ENCODE results near the gene LILRB2.
"Not testable (repeated sequence)": the region's sequence is repeated elsewhere in the genome, so short reads cannot be mapped to it uniquely, and the experiment has no call there.

LILRB2 gene

DNA sequence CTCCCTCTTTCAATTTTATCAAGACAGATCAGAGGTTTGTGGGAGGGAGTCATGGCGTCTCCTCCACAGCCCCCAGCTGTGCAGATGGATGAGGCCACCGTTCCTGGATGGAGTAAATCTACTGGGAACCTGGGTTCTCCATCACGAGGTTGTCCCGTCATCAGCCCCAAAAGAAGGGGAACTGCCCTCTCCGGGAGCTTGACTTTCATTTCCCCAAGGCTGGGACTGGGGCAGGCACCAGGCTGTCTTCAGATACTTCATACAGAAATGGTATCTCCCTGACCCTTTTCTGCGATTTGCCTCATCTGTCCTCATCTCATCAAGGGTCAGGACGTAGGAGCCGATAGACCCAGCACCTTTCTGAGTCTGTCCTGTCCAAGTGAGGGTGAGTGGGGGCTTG is 9.8 kb downstream of the LILRB2 start:
- DNase-seq, result no peak

DNA sequence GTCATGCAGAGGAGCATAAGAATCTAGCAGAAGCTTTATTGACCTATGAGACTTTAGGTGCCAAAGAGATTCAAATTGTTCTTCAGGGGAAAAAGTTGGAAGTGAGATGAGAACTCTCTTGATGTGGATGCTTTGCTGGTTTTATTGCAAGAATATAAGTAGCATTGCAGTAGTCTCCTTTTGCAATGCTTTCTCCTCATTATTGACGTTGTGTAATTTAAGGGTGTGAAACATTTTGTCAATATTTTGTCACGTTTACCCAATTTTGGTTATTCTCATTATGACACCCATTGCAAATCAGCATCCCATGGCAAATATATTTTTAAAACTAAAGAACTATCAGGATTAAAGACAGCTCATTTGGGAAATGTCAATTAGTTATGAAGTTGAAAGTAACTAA is 12.0 kb downstream of the LILRB2 start:
- DNase-seq, result no peak

DNA sequence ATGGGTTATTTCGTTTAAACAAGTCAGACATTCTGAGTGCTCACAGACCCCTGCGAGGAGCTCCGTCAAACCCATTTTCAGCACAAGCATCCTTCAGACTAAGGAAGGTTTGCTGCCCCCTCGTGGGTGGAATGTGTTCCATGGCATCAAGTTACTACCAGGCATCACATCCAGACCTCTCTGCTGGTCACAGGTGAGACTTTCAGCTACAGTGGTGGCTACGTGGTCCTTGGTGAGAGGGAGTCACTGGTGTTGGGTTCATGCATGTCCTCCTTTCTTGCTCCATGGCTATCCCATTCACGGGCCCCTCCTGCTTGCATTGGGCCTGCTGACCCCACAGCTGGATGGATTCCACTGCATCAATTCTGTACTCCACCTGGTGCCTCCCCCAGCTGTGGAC is 14.8 kb downstream of the LILRB2 start:
- peak; percentile 90 for DNase-seq

DNA sequence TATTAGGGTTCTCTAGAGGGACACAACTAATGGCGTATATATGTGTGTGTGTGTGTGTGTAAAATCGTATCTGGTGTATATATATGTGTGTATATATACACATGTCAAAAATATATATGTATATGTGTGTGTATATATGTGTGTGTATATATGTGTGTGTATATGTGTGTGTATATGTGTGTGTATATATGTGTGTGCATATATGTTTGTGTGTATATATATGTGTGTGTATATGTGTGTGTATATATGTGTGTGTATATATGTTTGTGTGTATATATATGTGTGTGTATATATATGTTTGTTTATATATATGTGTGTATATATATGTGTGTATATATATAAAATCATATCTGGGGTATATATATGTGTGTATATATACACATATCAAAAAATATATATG is 18.4 kb downstream of the LILRB2 start:
- no peak for DNase-seq

DNA sequence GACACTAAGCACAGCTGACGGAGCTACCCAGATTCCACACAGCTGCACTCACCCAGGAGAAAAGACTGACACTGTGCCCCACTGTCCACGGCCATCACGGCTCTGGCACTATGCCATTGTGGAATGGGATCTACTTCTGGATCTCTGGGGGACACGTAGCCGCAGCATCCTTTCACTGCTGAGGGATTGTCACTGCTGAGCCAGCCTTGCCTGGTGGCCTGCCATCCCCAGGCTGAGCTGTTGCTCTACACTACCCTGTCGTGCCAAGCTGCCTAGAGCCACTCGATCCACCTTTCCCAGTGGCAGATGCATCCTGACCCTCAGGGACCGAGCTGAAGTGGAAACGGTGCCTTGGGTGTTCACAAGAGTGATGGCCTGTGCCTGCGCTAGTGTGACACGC is 18.8 kb downstream of the LILRB2 start:
- no peak for DNase-seq

DNA sequence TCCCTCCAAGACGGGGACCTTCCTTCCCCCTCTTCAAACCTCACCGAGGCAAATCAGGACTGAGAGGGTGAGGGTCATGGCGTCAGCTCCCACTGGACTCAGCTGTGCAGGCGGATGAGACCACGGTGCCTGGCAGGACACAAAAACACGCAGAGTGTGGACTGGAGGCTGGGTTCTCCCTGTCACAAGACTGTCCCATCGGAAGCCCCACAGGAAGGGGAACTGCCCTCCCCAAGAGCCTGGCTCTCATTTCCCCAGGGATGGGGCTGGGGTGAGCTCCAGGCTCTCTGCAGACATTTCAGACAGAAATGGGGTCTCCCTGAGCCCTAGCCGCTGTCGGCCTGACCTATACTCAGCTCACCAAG is 23.8 kb downstream of the LILRB2 start, which contains the start of gene LILRB5:
Gene LILRB5 (minus strand): TSS at position 158 of the 365 bp plus-strand sequence. CDS start 80 bp downstream, at position 78.
- no peak for DNase-seq

DNA sequence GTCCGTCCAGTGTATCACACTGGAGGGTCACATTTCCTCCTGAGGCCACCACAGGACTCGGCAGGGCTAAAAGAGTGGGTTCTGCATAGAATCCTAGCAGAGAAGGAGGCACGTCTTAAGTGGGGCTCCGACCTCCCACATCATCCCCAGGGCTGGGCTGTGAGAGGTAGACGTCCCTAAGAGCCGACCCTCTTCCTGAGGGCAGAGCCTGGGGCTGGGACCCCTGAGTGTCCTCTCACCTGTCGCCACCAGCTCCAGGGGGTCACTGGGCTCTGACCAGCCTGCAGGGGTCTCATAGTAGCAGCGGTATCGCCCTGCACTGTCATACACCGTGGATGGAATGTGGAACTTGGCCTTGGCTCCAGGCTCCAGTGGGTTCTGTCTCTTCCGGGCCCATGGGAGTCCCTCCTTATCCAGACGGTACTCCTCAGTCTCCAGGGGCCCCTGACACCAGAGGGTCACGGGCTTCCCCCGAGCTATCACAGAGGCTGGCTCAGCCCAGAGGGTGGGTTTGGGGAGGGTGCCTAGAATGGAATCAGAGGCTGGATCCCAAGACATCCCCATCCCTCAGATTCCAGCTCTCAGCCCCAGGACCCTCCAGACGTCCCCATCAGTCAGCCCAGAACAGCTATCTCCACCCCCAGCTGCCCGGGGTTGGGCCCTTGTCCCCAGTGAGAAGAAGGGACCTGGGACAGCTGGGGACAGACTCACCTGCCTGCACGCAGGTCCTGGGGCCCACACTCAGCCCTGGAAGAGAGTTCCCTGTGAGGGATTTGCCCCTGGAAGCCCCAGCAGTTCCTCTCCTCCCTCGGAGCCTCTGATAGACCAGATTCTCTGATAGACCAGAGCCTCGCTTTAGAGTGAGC is 24.4 kb downstream of the LILRB2 start:
- no peak for DNase-seq

DNA sequence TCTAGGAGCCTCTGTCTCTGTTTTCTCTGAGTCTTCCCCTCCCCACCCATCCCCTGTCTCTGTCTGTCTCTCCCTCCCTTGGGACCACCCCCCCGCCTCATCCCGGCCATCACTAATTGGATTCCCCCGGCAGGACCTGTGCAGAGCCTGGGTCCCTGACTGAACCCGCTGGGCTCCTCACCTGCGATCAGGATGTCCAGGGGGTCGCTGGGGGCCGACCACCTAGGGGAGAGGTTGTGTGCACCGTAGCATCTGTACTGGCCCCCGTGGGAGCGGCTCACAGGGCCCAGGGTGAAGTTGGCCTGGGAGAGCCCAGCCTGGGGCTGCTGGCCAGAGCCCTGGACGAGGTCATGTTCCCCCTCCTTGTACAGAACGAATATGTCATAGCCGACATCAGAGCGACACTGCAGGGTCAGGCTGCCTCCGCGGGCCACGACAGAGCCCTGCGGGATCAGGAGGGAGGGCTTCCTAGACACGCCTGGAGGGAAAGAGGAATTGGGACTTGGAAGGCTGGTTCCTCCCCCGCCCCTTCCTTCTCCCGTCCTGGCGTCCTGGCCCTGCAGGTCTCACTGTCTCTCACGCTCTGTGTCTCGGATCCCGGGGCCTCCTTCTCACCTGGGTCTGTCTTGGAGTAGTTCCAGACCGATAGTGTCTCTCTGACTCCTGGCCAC is 25.7 kb downstream of the LILRB2 start:
- no peak for DNase-seq

DNA sequence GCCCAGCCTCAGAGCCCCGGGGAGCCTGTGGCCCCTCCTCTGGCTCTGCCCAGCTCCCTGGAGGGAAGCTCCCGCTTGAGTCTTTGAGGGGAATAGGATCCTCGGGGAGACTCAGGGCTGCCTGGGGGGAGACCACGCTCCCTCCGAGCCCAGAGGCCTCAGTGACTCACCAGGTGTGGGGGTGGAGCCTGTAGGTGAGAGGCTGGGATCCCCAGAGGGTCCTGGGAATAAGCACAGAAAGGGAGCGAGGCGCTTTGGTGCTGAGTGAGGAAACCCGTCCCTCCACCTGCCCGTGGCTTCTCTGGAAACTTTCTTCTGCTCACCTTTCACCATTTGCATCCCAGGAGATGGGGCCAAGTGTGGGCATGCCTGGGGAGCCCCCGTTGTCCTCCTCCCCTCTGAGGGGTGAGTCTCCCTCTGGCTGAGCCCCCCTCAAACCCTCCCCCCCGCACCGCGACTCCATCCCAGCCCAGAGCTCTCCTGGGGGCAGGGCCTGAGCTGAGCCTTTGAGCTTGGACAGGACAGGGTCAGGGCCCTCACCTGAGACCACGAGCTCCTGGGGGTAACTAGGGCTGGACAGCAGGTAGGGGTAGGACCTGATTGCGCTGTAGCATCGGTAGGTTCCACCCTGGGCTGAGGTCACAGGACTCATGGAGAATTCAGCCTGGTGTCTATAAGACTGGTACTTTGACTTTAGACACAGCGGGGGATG is 26.6 kb downstream of the LILRB2 start:
- DNase-seq, result no peak

DNA sequence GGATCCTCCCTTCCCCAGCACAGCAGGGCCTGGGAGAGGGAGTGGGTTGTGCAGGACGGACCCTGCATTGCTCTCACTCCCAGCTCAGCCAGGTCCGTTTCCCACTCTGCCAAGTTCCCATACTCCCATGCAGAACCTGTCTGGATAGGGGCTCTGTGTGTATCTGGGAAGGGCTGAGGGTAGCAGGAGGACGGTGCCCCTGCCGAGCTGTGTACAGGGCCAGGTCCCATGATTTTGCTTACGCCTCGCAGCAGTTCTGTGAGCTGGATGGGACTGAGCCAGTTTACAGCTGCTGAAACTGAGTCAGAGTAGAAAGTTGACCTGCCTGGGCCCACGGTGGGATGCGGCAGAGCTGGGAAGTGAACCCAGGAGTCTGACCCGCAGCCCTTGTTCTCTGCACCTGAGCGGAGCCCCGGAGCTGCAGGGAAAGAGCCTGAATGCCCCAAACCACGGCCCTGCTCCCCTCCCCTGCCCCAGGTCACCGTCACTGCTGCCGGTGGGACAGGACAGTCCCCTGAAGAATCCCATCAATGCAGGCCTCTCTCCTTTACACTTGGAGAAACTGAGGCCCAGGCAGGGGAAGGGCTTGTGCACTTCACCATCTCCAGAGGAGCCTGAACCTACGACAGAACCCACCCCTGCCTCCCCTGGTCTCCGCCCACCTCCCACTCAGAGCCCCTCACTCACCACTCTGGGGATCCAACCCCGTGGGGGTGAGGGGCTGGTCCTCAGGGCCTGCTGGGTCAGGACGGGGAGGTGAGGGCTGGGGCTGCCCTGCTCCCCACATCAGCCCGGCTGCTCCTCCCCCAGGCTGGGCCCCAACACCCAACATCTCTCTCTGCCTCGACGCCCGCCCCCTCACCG is 27.3 kb downstream of the LILRB2 start:
- DNase-seq, result no peak

DNA sequence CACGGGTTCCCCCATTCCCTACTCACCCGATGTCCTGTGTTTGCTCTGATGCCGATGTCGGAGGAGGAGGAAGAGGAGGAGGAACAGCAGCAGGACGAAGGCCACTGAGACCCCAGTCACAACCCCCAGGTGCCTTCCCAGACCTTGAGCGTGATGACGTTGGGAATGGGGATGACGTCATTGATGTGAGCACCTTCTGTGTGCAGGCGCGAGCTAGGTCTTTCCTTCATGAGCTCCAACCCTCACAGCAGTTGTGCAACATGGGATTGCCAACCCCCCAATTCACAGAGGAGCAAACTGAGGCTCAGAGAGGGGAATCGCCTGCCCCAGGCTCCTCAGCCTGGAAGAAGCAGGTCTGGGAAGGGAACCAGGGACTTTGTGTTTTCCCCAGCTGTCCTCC is 28.1 kb downstream of the LILRB2 start:
- no peak for DNase-seq

DNA sequence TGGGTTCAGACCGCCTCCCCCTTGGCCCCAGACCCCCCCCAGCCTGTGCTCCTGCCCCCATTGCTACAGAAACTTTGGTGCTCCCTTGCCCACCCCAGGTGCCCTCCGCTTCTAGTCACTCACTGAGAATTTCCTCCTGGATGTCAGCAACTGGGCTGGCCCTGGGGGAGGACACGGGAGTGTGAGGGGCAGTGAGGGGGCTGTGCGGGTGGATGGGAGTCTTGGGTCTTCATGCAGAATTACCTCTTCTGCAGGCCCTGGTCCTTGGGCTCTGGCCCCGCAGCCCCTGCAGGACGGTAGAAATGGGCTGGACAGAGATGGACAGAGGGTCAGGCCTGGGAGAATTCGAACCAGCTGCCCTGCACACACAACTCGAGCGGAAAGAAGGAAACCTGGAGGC is 28.7 kb downstream of the LILRB2 start:
- DNase-seq, result no peak

DNA sequence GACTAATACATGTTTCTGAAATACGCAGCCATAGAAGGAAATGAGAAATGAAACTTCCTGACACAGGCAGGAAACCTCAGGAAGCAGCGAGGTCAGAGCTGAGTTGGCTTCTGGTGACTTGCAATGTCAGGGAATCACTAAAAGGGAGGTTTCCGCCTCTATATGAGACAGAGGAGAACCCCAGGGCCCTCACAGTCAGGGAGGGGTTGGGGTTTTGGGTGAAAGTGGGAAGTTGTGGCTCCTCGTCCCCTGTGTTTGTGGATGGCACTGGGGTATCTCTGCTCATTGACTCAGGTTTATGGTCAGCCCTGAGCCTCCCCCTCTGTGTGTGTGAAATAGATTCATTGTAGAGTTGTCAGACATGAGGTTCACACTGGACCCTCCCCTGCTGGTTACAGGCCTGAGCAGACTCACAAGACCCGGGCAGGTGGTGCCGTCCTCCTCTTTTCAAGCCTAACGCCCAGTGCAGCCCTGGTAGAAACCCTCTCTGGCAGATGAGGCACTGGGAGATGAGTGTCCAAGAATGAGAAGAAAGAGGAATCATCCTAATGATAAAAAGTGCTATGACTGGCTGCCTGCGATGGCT is 32.8 kb downstream of the LILRB2 start:
- DNase-seq, result peak; percentile 75

DNA sequence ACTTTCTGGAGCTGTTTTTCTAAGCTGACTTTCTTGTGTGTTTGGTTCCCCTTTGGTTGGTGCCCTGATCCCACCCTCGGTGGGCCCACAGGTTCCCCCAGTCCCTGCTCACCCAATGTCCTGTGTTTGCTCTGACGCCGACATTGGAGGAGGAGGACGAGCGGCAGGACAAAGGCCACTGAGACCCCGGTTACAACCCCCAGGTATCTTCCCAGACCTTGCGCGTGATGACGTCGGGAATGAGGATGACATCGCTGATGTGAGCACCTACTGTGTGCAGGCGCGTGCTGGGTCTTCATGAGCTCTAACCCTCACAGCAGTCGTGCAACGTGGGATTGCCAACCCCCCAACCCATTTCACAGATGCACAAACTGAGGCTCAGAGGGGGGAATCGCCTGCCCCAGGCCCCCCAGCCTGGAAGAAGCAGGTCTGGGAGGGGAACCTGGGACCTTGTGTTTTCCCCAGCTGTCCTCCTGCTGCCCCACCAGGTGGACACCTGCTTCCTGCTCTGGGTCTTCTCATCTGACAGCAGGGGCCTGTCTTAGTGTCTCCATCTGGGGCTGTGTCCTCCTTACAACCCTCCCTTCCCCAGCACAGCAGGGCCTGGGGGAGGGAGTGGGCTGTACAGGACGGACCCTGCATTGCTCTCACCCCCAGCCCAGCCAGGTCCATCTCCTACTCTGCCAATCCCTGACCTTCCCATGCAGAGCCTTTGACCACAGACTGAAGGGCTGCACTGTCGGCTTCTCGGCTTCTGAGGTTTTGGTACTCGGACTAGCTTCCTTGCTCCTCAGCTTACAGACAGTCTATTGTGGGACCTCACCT is 33.6 kb downstream of the LILRB2 start:
- no peak for DNase-seq

DNA sequence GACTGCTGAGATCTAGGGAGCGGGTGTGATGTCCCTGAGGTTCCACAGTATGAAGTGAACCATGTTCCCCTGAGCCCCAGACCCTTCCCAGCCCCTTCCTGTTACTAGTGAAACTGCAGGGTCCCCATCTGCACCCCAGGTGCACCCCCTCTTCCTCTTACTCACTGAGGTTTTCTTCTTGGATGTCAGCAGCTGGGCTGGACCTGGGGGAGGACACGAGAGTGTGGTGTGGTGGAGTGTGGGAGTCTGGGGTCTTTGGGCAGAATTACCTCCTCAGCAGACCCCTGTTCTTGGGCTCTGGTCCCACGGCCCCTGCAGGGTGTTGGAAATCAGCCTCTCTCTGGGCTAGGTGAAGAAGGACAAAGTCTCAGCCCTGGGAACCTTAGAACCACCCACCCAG is 35.0 kb downstream of the LILRB2 start:
- no peak for DNase-seq

DNA sequence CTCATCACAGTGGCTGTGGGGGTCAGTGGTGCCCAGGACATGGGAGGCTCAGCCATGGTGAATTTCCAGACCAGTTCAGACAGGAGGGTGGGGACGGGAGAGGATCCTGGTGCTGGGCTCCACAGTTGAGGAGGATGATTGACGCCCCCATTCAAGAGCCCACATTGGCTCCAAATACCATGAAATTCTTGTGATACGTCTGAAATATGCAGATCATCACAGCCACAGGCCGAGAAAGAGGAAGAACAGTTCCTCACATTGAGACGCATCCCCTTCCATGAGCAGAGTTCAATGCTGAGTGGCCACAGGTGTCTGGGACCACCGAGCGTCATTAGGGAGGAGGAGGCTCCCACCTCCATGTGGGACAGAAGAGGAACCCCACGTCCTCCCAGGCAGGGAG is 37.1 kb downstream of the LILRB2 start:
- DNase-seq, result not testable (repeated sequence)

DNA sequence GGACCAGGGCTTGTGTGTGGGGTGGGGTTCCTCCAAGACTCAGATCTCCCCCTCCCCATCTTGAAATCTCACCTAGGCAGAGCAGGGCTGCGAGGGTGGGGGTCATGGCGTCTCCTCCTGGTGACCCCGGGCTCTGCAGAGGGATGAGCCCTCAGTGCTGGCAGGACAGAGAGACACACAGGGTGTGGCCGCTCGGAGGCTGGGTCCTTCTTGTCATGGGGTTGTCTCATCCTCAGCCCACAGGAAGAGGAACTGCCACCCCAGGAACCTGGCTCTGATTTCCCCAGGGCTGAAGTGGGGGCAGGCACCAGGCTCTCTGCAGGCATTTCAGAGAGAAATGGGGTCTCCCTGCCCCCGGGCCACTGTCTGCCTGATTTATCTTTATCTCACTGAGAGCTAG is 38.3 kb downstream of the LILRB2 start, which contains the start of gene LILRA6:
Gene LILRA6 (minus strand): TSS at position 145 of the 400 bp plus-strand sequence.
- not testable (repeated sequence) for DNase-seq

DNA sequence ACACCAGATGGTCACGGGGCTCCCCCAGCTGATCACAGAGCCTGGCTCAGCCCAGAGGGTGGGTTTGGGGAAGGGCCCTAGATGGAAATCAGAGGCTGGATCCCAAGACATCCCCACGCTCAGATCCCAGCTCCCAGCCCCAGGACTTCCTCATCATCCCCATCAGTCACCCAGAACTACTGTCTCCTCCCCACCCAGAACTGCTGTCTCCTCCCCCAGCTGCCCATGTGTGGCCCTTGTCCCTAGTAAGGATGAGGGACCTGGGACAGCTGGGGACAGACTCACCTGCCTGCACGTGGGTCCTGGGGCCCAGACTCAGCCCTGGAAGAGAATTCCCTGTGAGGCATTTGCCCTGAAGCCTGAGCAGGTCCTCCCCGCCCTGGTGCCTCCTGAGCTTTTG is 38.7 kb downstream of the LILRB2 start:
- not testable (repeated sequence) for DNase-seq

DNA sequence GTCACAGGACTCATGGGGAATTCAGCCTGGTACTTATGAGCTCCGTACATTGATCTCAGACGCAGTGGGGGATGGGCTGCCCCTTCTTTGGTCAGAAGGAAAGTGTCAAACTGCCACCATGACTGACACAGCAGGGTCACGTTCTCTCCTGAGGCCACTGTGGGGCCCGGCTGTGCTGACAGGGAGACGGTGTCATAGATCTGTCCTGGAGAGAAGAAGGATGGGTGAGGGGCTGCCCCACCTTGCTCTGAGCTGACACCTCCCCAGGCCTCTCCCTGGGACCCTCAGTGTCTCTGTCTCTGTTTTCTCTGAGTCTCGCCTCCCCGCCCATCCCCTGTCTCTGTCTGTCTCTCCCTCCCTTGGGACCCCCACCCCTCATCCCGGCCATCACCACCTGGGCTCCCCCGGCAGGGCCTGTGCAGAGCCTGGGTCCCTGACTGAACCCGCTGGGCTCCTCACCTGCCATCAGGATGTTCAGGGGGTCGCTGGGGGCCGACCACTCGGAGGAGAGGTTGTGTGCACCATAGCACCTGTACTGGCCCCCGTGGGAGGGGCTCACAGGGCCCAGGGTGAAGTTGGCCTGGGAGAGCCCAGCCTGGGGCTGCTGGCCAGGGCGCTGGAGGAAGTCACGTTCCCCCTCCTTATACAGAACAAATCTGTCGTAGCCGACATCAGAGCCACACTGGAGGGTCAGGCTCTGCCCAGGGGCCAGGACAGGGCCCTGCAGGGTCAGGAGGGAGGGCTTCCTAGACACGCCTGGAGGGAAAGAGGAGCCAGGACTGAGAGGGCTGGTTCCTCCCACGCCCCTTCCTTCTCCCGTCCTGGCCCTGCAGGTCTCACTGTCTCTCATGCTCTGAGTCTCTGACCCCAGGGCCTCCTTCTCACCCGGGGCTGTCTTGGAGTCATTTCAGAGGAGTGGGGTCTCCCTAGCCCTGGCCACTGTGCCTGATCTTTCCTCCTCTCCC is 40.3 kb downstream of the LILRB2 start:
- not testable (repeated sequence) for DNase-seq
